Stimulated activated CD8-positive, alpha-beta memory T cell treated with anti-CD3 and anti-CD28 coated beads, Interleukin-15, amount 100 ng/mL, for 48 hours (primary cell): ENCODE measurements around the gene CCDC194.

ENCODE experiments used
- DNase-seq, 2 donors: peaks; one replicate each; pipeline ENCODE4 v3.0.0-alpha.2; 2020; ENCODE audit warnings: low read depth in 2 of 2

CCDC194 gene

GRCh38 chr19:17393914-17394313, at the start of gene CCDC194:
CCDC194 (minus strand) TSS chr19:17394196; CDS start chr19:17394158, 38 bp downstream.
- no peak for DNase-seq

GRCh38 chr19:17441241-17442021, 47.4 kb upstream of the CCDC194 start:
- DNase-seq = no peak

GRCh38 chr19:17436874-17437267, 42.9 kb upstream of the CCDC194 start:
- DNase-seq = no peak

GRCh38 chr19:17436094-17436873, 42.3 kb upstream of the CCDC194 start:
- DNase-seq = no peak

- DNase-seq = no peak
These were observed 41.2 kb upstream of the CCDC194 start for GRCh38 chr19:17435218-17435617.

- DNase-seq = no peak
These were observed 37.4 kb upstream of the CCDC194 start for GRCh38 chr19:17431417-17431816.

GRCh38 chr19:17429641-17430113, 35.7 kb upstream of the CCDC194 start:
- DNase-seq = no peak

GRCh38 chr19:17424743-17425365, 30.9 kb upstream of the CCDC194 start:
- no peak for DNase-seq

GRCh38 chr19:17423429-17424208, 29.6 kb upstream of the CCDC194 start:
- DNase-seq = no peak

- no peak for DNase-seq
These were observed 27.9 kb upstream of the CCDC194 start for GRCh38 chr19:17421942-17422341.

GRCh38 chr19:17420475-17420924, 26.5 kb upstream of the CCDC194 start:
- no peak for DNase-seq

GRCh38 chr19:17419621-17420474, 25.9 kb upstream of the CCDC194 start, which contains the start of gene MVB12A:
MVB12A (plus strand) TSS chr19:17420047; CDS start chr19:17420136, 89 bp downstream.
- DNase-seq = peak; percentile 95 to 96

- DNase-seq = no peak
These were observed 25.2 kb upstream of the CCDC194 start for GRCh38 chr19:17419154-17419620.

- DNase-seq = no peak
These were observed 24.7 kb upstream of the CCDC194 start for GRCh38 chr19:17418710-17419109.

- DNase-seq = no peak
These were observed 21.1 kb upstream of the CCDC194 start for GRCh38 chr19:17415121-17415520.

- DNase-seq = no peak
These were observed 20.1 kb upstream of the CCDC194 start for GRCh38 chr19:17414097-17414496.

GRCh38 chr19:17411801-17412200, 17.8 kb upstream of the CCDC194 start:
- no peak for DNase-seq

GRCh38 chr19:17409990-17410389, 16.0 kb upstream of the CCDC194 start:
- DNase-seq = no peak

GRCh38 chr19:17406887-17407196, 12.8 kb upstream of the CCDC194 start:
- DNase-seq = no peak

GRCh38 chr19:17406046-17406886, 12.3 kb upstream of the CCDC194 start:
- DNase-seq = no peak
